Measurements from ENCODE around the gene TMEM115.

TMEM115 gene, protein sequence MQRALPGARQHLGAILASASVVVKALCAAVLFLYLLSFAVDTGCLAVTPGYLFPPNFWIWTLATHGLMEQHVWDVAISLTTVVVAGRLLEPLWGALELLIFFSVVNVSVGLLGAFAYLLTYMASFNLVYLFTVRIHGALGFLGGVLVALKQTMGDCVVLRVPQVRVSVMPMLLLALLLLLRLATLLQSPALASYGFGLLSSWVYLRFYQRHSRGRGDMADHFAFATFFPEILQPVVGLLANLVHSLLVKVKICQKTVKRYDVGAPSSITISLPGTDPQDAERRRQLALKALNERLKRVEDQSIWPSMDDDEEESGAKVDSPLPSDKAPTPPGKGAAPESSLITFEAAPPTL

DNA sequence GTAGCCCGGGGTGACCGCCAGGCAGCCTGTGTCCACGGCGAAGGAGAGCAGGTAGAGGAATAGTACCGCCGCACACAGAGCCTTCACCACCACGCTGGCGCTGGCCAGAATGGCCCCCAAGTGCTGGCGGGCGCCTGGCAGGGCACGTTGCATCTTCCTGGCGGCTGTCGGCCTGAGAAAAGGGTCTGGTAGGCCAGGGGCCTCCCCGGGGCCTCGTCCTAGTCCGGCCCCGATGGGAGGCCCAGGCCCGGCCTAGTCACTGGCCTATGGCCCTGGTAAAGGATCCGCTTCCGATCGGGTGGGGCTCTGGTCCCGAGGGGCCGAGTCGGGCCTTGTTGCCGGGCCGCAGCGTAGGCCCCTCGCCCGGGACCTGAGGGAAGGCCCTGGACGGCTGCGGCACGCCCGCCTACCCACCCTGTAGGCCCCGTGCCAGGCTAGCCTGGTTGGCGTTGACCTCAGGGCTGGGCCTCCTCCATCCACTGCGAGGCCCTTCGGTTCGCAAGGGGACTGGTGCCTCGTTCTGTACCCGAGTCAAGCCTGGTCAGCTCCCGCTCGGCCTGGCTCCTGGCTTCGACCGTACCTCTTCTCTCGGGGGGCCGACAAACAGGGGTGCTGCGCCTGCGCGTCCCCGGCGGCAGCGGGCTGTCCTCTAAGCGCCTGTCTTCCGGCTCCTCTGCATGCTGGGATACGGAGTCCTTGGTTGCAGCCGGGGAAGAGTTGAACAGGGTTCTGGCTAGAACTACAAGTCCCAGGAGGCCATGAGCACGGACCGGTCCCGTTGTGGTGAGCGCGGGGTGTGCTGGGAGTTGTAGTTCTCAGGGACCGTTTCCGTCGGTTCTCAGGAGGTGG, at the start of gene TMEM115:
TMEM115 (minus strand) TSS at position 611 of the 849 bp plus-strand sequence; CDS start at position 153, 458 bp downstream.
- peaks cover 48% of the 10 kb centered on the region for H3K36me3 Mint-ChIP-seq (ENCODE audit: low read depth)
- no peaks in the 10 kb centered on the region for H3K9me3 Mint-ChIP-seq
- H3K27me3 Mint-ChIP-seq: no peaks in the 10 kb centered on the region
- peak within 1 kb of the TSS; percentile 96 for H3K4me3 Mint-ChIP-seq
- peak; percentile 90 for DNase-seq
- H3K27ac Mint-ChIP-seq: peak within 1 kb of the TSS; percentile 97
- peaks cover 47% of the 10 kb centered on the region for H3K4me1 Mint-ChIP-seq (ENCODE audit: low read depth)

GRCh38 chr3:50408443-50408944, 49.2 kb upstream of the TMEM115 start:
- no peak overlapping the region for H3K27ac Mint-ChIP-seq
- no peak for DNase-seq
- H3K36me3 Mint-ChIP-seq (ENCODE audit: low read depth): no peaks in the 10 kb centered on the region
- no peaks in the 10 kb centered on the region for H3K9me3 Mint-ChIP-seq
- no peaks in the 10 kb centered on the region for H3K27me3 Mint-ChIP-seq
- H3K4me3 Mint-ChIP-seq: no peak overlapping the region
- H3K4me1 Mint-ChIP-seq (ENCODE audit: low read depth): peaks cover 3% of the 10 kb centered on the region

DNA sequence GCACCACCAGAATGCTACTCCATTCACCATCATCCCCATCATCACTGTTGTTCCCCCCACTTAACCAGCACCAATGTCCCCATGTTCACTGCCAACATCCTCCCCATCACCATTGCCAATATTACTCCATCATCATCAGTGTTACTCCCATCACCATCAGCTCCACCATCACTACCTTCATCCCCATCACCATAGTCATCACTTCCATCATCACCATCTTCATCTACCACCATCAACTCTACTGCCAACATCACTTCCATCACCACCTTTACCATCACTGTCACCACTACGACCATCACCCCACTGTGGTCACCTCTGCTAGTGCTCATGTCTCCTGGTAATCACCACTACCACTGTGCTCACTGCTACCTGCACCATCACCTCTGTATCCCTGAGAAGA, 47.2 kb upstream of the TMEM115 start:
- Mint-ChIP-seq H3K4me3 (no peak overlapping the region), H3K36me3 (ENCODE audit: low read depth) (no peaks in the 10 kb centered on the region), H3K4me1 (ENCODE audit: low read depth) (peaks cover 5% of the 10 kb centered on the region), H3K9me3 (no peaks in the 10 kb centered on the region), H3K27me3 (no peaks in the 10 kb centered on the region), H3K27ac (no peak overlapping the region)
- DNase-seq: no peak

DNA sequence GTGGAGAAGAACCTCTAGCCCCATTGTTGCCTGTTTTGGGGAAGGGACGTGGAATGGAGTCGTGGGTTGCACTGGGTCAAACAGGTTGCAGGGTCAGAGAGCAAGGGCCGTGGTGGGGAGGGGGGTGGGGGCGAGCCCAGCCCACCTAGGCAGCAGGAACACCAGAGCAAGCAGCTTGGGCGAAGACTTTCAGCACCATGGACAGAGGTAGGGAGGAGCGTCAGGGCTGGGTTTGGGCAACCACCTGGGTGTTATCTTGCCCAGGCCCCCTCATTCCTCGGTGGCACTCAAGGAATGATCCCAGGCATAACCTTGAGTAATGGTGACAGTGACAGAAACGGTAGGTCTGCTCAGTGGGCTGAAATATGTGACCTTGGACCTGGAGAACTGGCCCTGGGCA, 45.9 kb upstream of the TMEM115 start:
- H3K9me3 Mint-ChIP-seq: no peaks in the 10 kb centered on the region
- no peak overlapping the region for H3K27ac Mint-ChIP-seq
- H3K36me3 Mint-ChIP-seq (ENCODE audit: low read depth): no peaks in the 10 kb centered on the region
- no peaks in the 10 kb centered on the region for H3K27me3 Mint-ChIP-seq
- DNase-seq: peak; percentile 38
- H3K4me3 Mint-ChIP-seq: no peak overlapping the region
- peaks cover 2% of the 10 kb centered on the region for H3K4me1 Mint-ChIP-seq (ENCODE audit: low read depth)

GRCh38 chr3:50401978-50402595, 42.8 kb upstream of the TMEM115 start:
- Mint-ChIP-seq H3K9me3 (no peaks in the 10 kb centered on the region), H3K36me3 (ENCODE audit: low read depth) (no peaks in the 10 kb centered on the region), H3K27ac (no peak overlapping the region), H3K27me3 (no peaks in the 10 kb centered on the region), H3K4me1 (ENCODE audit: low read depth) (peaks cover 2% of the 10 kb centered on the region), H3K4me3 (no peak overlapping the region)
- DNase-seq: no peak

DNA sequence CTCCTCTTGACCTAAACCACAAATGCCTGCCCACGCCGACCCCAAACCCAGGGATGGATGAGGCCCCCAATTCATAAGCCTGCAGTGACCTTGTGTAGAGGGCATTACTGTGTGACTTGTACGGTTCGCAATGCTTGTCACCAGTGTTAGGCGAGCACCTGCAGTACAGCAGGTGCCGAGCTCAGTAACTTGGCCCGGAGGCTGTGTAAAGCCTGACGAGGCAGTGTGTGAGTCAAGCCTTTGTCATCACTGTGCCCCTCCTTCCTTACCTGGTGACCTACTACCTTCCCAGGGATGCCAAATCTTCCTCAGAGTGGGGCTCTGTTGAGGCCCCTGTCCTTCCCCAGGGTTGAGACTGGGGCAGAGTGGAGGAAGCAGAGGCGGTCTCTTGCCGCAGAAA, 37.2 kb upstream of the TMEM115 start:
- DNase-seq: no peak

DNA sequence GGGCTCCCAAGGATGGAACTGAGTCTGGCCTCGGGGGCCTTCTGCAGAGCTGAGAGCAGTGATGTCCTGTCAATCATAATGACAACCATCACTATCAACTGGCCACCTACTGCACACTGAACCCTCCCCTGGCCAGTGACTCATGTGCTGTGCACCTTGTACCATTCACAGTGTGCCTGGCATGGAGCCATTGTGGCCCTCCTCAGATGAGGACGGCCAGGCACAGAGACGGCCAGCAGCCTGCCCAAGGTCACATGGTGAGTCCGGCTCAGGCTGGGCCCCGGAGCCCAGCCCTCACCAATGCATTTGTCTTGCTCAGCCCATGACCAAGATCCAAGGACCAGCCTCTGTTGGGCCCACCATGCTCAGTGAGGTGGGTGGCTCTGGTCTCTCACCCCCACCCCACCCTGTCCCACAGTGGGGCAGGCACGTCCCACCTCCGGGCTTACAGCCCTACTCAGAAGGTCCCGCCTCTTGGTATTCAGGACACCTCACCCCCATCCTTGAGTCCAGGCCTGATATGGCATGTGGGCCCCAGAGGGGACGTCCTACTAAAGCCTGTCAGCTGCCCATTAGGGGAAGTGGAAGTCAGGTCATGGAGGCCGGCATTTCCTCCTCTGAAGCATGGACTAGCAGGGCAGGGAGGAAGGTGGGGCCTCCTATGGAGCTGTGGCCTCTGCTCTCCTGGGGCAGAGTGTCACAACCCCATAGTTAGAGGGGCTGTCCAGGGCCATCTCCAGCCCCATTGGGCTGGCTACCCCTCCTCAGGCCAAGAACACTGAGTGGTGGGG, 35.9 kb upstream of the TMEM115 start:
- Mint-ChIP-seq H3K4me3 (no peak overlapping the region), H3K4me1 (ENCODE audit: low read depth) (peaks cover 1% of the 10 kb centered on the region), H3K9me3 (no peaks in the 10 kb centered on the region), H3K36me3 (ENCODE audit: low read depth) (no peaks in the 10 kb centered on the region), H3K27ac (no peak overlapping the region), H3K27me3 (no peaks in the 10 kb centered on the region)
- no peak for DNase-seq

More for the DNA sequence above, 37.2 kb upstream of the TMEM115 start:
- no peaks in the 10 kb centered on the region for H3K36me3 Mint-ChIP-seq (ENCODE audit: low read depth)
- H3K9me3 Mint-ChIP-seq: no peaks in the 10 kb centered on the region
- peaks cover 1% of the 10 kb centered on the region for H3K4me1 Mint-ChIP-seq (ENCODE audit: low read depth)
- no peaks in the 10 kb centered on the region for H3K27me3 Mint-ChIP-seq
- no peak overlapping the region for H3K4me3 Mint-ChIP-seq
- H3K27ac Mint-ChIP-seq: no peak overlapping the region

DNA sequence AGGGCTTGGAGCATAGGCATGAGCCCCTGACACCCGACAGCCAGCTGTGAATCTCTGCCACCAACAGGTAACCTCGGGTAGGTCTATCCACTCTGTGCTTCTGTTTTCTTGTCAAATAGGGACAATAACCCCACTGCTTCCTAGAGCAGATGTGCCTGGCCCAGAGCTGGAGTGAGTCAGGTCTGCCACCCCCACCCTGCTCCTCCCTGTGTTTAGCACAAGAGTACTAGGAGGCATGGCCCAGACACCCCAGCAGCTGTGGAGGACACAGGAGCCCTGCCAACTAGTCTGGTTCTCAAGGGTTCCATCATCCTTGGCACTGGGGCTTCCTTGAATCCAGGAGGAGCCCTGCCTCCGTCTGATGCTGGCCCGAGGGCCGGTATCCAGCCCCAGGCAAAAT, 33.7 kb upstream of the TMEM115 start:
- Mint-ChIP-seq H3K27me3 (no peaks in the 10 kb centered on the region), H3K4me1 (ENCODE audit: low read depth) (peaks cover 1% of the 10 kb centered on the region), H3K27ac (no peak overlapping the region), H3K36me3 (ENCODE audit: low read depth) (no peaks in the 10 kb centered on the region), H3K9me3 (no peaks in the 10 kb centered on the region), H3K4me3 (no peak overlapping the region)
- DNase-seq: no peak

DNA sequence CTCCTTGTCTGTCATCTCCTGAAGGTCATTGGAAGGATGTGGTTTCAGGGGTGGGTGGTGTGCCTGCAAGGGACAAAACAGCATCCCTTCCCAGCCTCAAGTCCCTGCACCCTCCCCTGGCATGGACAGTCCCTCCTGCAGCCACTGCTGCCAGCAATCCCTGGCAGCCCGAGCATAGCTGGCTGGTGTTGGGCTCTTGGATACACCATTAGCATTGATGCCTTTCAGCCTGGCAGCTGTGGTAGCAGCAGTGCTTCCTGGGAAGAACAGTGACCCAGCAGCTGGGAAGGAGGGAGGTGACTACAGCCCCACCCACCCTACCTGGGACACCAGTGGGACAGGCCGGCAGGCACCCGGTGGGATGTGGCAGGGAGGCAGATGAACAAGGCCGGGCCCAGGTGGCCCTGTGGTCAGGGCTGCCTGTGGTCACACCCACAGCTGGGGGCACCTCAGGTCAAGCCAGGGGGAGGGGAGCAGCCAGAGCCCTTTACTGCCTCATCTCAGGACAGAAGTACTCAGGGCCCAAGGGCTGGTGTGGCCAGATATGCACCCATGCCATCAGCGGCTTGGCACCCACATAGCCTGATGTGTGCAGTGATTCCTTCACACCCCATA, 32.9 kb upstream of the TMEM115 start:
- H3K36me3 Mint-ChIP-seq (ENCODE audit: low read depth): no peaks in the 10 kb centered on the region
- no peaks in the 10 kb centered on the region for H3K9me3 Mint-ChIP-seq
- no peaks in the 10 kb centered on the region for H3K27me3 Mint-ChIP-seq
- no peak for DNase-seq
- H3K27ac Mint-ChIP-seq: no peak overlapping the region
- no peak overlapping the region for H3K4me3 Mint-ChIP-seq
- peaks cover 1% of the 10 kb centered on the region for H3K4me1 Mint-ChIP-seq (ENCODE audit: low read depth)

GRCh38 chr3:50390508-50391224, 31.3 kb upstream of the TMEM115 start:
- no peaks in the 10 kb centered on the region for H3K9me3 Mint-ChIP-seq
- peaks cover 1% of the 10 kb centered on the region for H3K4me1 Mint-ChIP-seq (ENCODE audit: low read depth)
- H3K27ac Mint-ChIP-seq: no peak overlapping the region
- DNase-seq: no peak
- H3K4me3 Mint-ChIP-seq: no peak overlapping the region
- no peaks in the 10 kb centered on the region for H3K36me3 Mint-ChIP-seq (ENCODE audit: low read depth)
- no peaks in the 10 kb centered on the region for H3K27me3 Mint-ChIP-seq

- no peak overlapping the region for H3K4me3 Mint-ChIP-seq
- peaks cover 1% of the 10 kb centered on the region for H3K4me1 Mint-ChIP-seq (ENCODE audit: low read depth)
- H3K9me3 Mint-ChIP-seq: no peaks in the 10 kb centered on the region
- no peaks in the 10 kb centered on the region for H3K36me3 Mint-ChIP-seq (ENCODE audit: low read depth)
- no peaks in the 10 kb centered on the region for H3K27me3 Mint-ChIP-seq
- DNase-seq: no peak
- H3K27ac Mint-ChIP-seq: no peak overlapping the region
Observed at GRCh38 chr3:50389414-50389767, 30.1 kb upstream of the TMEM115 start.

DNA sequence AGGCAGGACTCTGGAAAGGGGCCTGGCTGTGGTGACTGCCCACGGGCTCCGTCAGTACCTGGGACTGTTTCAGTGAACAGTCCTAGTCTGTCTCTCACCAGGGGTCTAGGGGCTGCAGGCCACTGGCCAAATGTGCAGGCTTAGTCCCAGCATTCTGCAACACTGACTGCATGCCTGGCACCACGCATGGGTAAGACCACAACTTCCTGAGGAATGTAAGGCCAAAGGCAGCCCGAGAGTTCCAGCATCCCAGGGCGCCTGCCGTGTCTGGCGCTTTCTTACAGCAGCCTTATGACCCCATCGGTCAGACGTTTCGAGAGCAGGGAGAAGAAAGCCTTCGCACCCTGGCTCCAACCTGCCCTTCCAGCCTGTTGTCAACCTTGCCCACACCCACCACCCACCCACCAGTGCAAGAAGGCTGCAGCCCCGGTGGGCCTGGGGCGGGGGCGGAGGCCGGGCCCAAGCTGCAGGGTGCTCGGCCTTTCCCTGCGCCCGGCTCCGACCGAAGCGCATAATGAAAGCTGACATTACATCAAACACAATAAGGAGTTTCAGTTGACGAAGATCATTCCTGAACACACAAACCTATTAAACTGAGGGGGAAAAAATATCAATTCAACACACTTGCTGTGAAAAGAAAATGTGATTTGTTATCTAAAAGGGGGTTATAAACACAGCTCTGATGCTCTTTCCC, 29.5 kb upstream of the TMEM115 start:
- Mint-ChIP-seq H3K27me3 (no peaks in the 10 kb centered on the region), H3K27ac (no peak overlapping the region), H3K9me3 (no peaks in the 10 kb centered on the region), H3K4me1 (ENCODE audit: low read depth) (peaks cover 1% of the 10 kb centered on the region), H3K36me3 (ENCODE audit: low read depth) (no peaks in the 10 kb centered on the region), H3K4me3 (no peak overlapping the region)
- no peak for DNase-seq

All from activated T-cell treated with anti-CD3 and anti-CD28 coated beads, Interleukin-2, amount 50 U/mL, for 24 hours (primary cell).